ENCODE measurements around the gene CBFB. TPM values are rescaled to one million over a fixed set of nuclear protein-coding genes. Genes with fewer than 3 reads are reported as not detected.

CBFB gene
- total RNA-seq, 1 experiment from 2014 or later = 185 TPM

- ChIA-PET CTCF (interaction anchor here (1.2 kb wide), 1 partner anchor 11 kb away, joined by 3 read pairs; no protein-coding TSS in a partner anchor), POLR2A (ENCODE audit: low non-redundant PET) (interaction anchor here (0.6 to 1.0 kb wide), 2 partner anchors 12 to 15 kb away, joined by 3 to 4 read pairs; no protein-coding TSS in a partner anchor)
- Histone ChIP-seq H3K9me3 (ENCODE audit: low read depth, low read length, poor library complexity, severe bottlenecking) (no peaks in the 10 kb centered on the region), H3K4me3 (ENCODE audit: low read depth, low read length, poor library complexity, severe bottlenecking) (peak overlapping the region; percentile 96), H3K36me3 (ENCODE audit: insufficient read depth, low read length, poor library complexity, severe bottlenecking) (peaks cover 8% of the 10 kb centered on the region), H3K4me1 (ENCODE audit: insufficient read depth, low read length, poor library complexity, severe bottlenecking) (peaks cover 37% of the 10 kb centered on the region), H3K27ac (ENCODE audit: low read depth, low read length, poor library complexity, severe bottlenecking) (peak overlapping the region; percentile 97), H3K27me3 (replicated peaks; ENCODE audit: insufficient read depth, low read depth, low read length, poor library complexity) (no peaks in the 10 kb centered on the region)
- intact Hi-C loops (cut with micrococcal nuclease; ENCODE audit: unreplicated experiment) = no loop called here
- no TSS peak for BruUV-seq (replicated peaks)
- TF ChIP-seq CTCF (conservative IDR thresholded peaks at IDR 0.05; ENCODE audit: low read depth, low read length) = no peak
- no peak for TF ChIP-seq EZH2 (IDR thresholded peaks at IDR 0.05; ENCODE audit: borderline replicate concordance, low read depth, low read length, poor library complexity, severe bottlenecking)
- peak; percentile 59 for DNase-seq (ENCODE audit: low spot score)
These were observed 526 bp downstream of the CBFB start for GRCh38 chr16:67029254-67030096.

GRCh38 chr16:67030221-67030962 is 1.4 kb downstream of the CBFB start:
- TF ChIP-seq CTCF (conservative IDR thresholded peaks at IDR 0.05; ENCODE audit: low read depth, low read length) (no peak), EZH2 (IDR thresholded peaks at IDR 0.05; ENCODE audit: borderline replicate concordance, low read depth, low read length, poor library complexity, severe bottlenecking) (no peak)
- Histone ChIP-seq H3K4me3 (ENCODE audit: low read depth, low read length, poor library complexity, severe bottlenecking) (peak overlapping the region; percentile 96), H3K36me3 (ENCODE audit: insufficient read depth, low read length, poor library complexity, severe bottlenecking) (peaks cover 8% of the 10 kb centered on the region), H3K27ac (ENCODE audit: low read depth, low read length, poor library complexity, severe bottlenecking) (peak overlapping the region; percentile 97), H3K9me3 (ENCODE audit: low read depth, low read length, poor library complexity, severe bottlenecking) (no peaks in the 10 kb centered on the region), H3K27me3 (replicated peaks; ENCODE audit: insufficient read depth, low read depth, low read length, poor library complexity) (no peaks in the 10 kb centered on the region), H3K4me1 (ENCODE audit: insufficient read depth, low read length, poor library complexity, severe bottlenecking) (peaks cover 35% of the 10 kb centered on the region)
- ChIA-PET CTCF (interaction anchor here (1.2 kb wide), 1 partner anchor 12 kb away, joined by 3 read pairs; no protein-coding TSS in a partner anchor), POLR2A (ENCODE audit: low non-redundant PET) (interaction anchor here (0.6 kb wide), 1 partner anchor 16 kb away, joined by 4 read pairs; no protein-coding TSS in a partner anchor)
- peak; percentile 35 for DNase-seq (ENCODE audit: low spot score)
- no TSS peak for BruUV-seq (replicated peaks)
- intact Hi-C loops (cut with micrococcal nuclease; ENCODE audit: unreplicated experiment) = no loop called here

GRCh38 chr16:67034487-67034886 is 5.5 kb downstream of the CBFB start:
- H3K36me3 ChIP-seq (ENCODE audit: insufficient read depth, low read length, poor library complexity, severe bottlenecking) = peaks cover 31% of the 10 kb centered on the region

More at GRCh38 chr16:67034487-67034886, 5.5 kb downstream of the CBFB start:
- H3K4me1 ChIP-seq (ENCODE audit: insufficient read depth, low read length, poor library complexity, severe bottlenecking) = peaks cover 50% of the 10 kb centered on the region
- TF ChIP-seq CTCF (conservative IDR thresholded peaks at IDR 0.05; ENCODE audit: low read depth, low read length) (no peak), EZH2 (IDR thresholded peaks at IDR 0.05; ENCODE audit: borderline replicate concordance, low read depth, low read length, poor library complexity, severe bottlenecking) (no peak)
- ChIA-PET POLR2A (ENCODE audit: low non-redundant PET) (no interaction called here), CTCF (interaction anchor here (1.0 kb wide), 1 partner anchor 17 kb away, joined by 3 read pairs; no protein-coding TSS in a partner anchor)
- H3K27ac ChIP-seq (ENCODE audit: low read depth, low read length, poor library complexity, severe bottlenecking) = peak overlapping the region; percentile 15
- no peaks in the 10 kb centered on the region for H3K27me3 ChIP-seq (replicated peaks; ENCODE audit: insufficient read depth, low read depth, low read length, poor library complexity)
- peak; percentile 64 for DNase-seq (ENCODE audit: low spot score)
- H3K4me3 ChIP-seq (ENCODE audit: low read depth, low read length, poor library complexity, severe bottlenecking) = no peak overlapping the region
- no TSS peak for BruUV-seq (replicated peaks)
- intact Hi-C loops (cut with micrococcal nuclease; ENCODE audit: unreplicated experiment) = no loop called here
- H3K9me3 ChIP-seq (ENCODE audit: low read depth, low read length, poor library complexity, severe bottlenecking) = no peaks in the 10 kb centered on the region
